GM18858 (cell line): Measurements from ENCODE around the gene EBLN2.

Experiments
- ATAC-seq: cut with Tn5 transposase; IDR thresholded peaks from one replicate; pipeline ENCODE4 v1.9.1; 2021; ENCODE audit not compliant: unreplicated experiment

The EBLN2 gene

GRCh38 chr3:73101881-73102280 lies 40.4 kb downstream of the EBLN2 start:
- ATAC-seq = no peak

GRCh38 chr3:73107215-73107614 lies 45.8 kb downstream of the EBLN2 start:
- ATAC-seq = no peak

- ATAC-seq = no peak
These were observed 46.3 kb downstream of the EBLN2 start for GRCh38 chr3:73107676-73108187.

GRCh38 chr3:73108750-73109149 lies 47.3 kb downstream of the EBLN2 start:
- ATAC-seq = no peak

- no peak for ATAC-seq
These were observed 49.1 kb downstream of the EBLN2 start for GRCh38 chr3:73110530-73110929.
